Spleen (tissue), 11 donors: ENCODE results near the gene TIGIT. TPM values are rescaled to one million over a fixed set of nuclear protein-coding genes. Genes with fewer than 3 reads are reported as not detected.

Source experiments
- DNase-seq: peaks from one replicate; pipeline ENCODE4 v3.0.0-alpha.2; 2020
- H3K27ac ChIP-seq, 8 donors: fragments of 200-600 bp; sonication (generic) in 7 of 8; 1 replicate in 4 of 8; 2 replicates in 4 of 8; pipeline versions ENCODE4 v1.5.0 to v1.8.0; 2016 to 2021; ENCODE audit warnings: inconsistent platforms in 4 of 8, mild to moderate bottlenecking in 4 of 8, moderate library complexity in 1 of 8
- H3K27me3 ChIP-seq, 7 donors: fragments of 200-600 bp; sonication (generic) in 6 of 7; replicated peaks in 1 of 7; 1 replicate in 4 of 7; 2 replicates in 3 of 7; pipeline versions ENCODE4 v1.5.0 to v1.8.0; 2016 to 2021; ENCODE audit warnings: inconsistent platforms in 3 of 7, mild to moderate bottlenecking in 1 of 7
- H3K36me3 ChIP-seq, 6 donors: fragments of 200-600 bp; sonication (generic) in 5 of 6; 1 replicate in 4 of 6; 2 replicates in 2 of 6; pipeline versions ENCODE4 v1.5.0 to v1.8.0; 2016 to 2021; ENCODE audit warnings: inconsistent platforms in 2 of 6
- H3K4me1 ChIP-seq, 6 donors: fragments of 200-600 bp; sonication (generic) in 5 of 6; 1 replicate in 3 of 6; 2 replicates in 3 of 6; pipeline versions ENCODE4 v1.5.0 to v1.8.0; 2016 to 2021; ENCODE audit warnings: inconsistent platforms in 3 of 6
- H3K4me3 ChIP-seq, 8 donors: fragments of 200-600 bp; sonication (generic) in 7 of 8; 1 replicate in 4 of 8; 2 replicates in 4 of 8; pipeline versions ENCODE4 v1.5.0 to v1.8.0; 2016 to 2021; ENCODE audit warnings: inconsistent platforms in 4 of 8, mild to moderate bottlenecking in 4 of 8, moderate library complexity in 2 of 8
- H3K9me3 ChIP-seq, 8 donors: fragments of 200-600 bp; sonication (generic) in 7 of 8; 1 replicate in 4 of 8; 2 replicates in 4 of 8; pipeline versions ENCODE4 v1.5.0 to v1.8.0; 2016 to 2021; ENCODE audit warnings: inconsistent platforms in 4 of 8
- CTCF ChIP-seq, 11 experiments: fragments of 200-600 bp in 7 of 11; fragments of 450-650 bp in 4 of 11; sonication (generic) in 4 of 11; IDR thresholded peaks in 8 of 11; conservative IDR thresholded peaks in 3 of 11; 1 replicate in 7 of 11; 2 replicates in 4 of 11; pipeline versions ENCODE4 v1.4.0 to v1.8.0; 2016 to 2021; ENCODE audit warnings: antibody characterized with exemption in 11 of 11, inconsistent platforms in 4 of 11, mild to moderate bottlenecking in 1 of 11
- POLR2A ChIP-seq, 3 donors: fragments of 450-650 bp; IDR thresholded peaks; one replicate each; pipeline ENCODE4 v1.5.1; 2017; ENCODE audit warnings: antibody characterized with exemption in 3 of 3, mild to moderate bottlenecking in 1 of 3
- POLR2AphosphoS5 ChIP-seq, 3 donors: sonication (generic); formaldehyde crosslinking; IDR thresholded peaks; one replicate each; pipeline ENCODE4 v1.5.1; 2017; ENCODE audit warnings: antibody characterized with exemption in 3 of 3
- WGBS, 5 donors: extraction: QIAGEN DNeasy Blood & Tissue Kit in 3 of 5; methylation state at CpG; one replicate each; pipeline versions ENCODE4 v1.1.5 to v1.1.7; 2013 to 2018; 5-methylcytosine and 5-hydroxymethylcytosine counted together
- intact Hi-C: fragments of 100-400 bp; cut with DNase I; formaldehyde crosslinking; loops from one replicate; pipeline ENCODE4 v1.15.0; 2023; ENCODE audit warnings: low total_unique reads
- polyA plus RNA-seq, 3 donors: library from polyadenylated mRNA; stranded (reverse); fragments of 200-250 nt; gene quantifications; one replicate each; pipeline ENCODE4 v1.2.1, GENCODE V29; 2013
- total RNA-seq, 7 donors: library from RNA; depleted of rRNA in 3 of 7; stranded (reverse); fragments of >200 nt in 3 of 7; fragmentation: NEBNext Ultra II Directional in 4 of 7; extraction: Animal tissue kit (Norgen Biotek cat#: 25700) in 4 of 7; gene quantifications; one replicate each; pipeline versions ENCODE4 v1.1.0 to v1.2.1, GENCODE V29; 2016 to 2021
- donor health status: healthy with polysubstance abuse.
- donor health status: DM: no; HTN: no; CAD: no; lungs with moderate emphysema.
- donor health status: DM: no; HTN: no; CAD: no.
- donor health status: Bipolar disorder and iron deficiency.
- donor health status: healthy.
- donor health status: DM: no; HTN: no; CAD: no.
- donor health status: DM: yes; HTN: yes; CAD: no.

Gene TIGIT
- total and polyA plus RNA-seq, 10 donors: 4.2 to 22.0 (median 11.3) TPM

GRCh38 chr3:114327665-114328064 is 33.8 kb downstream of the TIGIT start:
- WGBS, 5 donors: 70 to 82% (median 75%) methylated on average over 4 of the region's 4 CpGs
- peaks cover 0 to 4% (median 0%) of the 10 kb centered on the region in 6 donors for H3K36me3 ChIP-seq
- DNase-seq: no peak
- TF ChIP-seq CTCF (IDR thresholded peaks at IDR 0.05 in 8 of 11, conservative IDR thresholded peaks at IDR 0.05 in 3 of 11) (no peak), POLR2AphosphoS5 (IDR thresholded peaks at IDR 0.05) (no peak), POLR2A (IDR thresholded peaks at IDR 0.05) (no peak)
- no peak overlapping the region for H3K4me3 ChIP-seq
- no peaks in the 10 kb centered on the region for H3K27me3 ChIP-seq
- H3K9me3 ChIP-seq: peaks cover 0 to 4% (median 0%) of the 10 kb centered on the region in 8 donors
- intact Hi-C loops: no loop called here
- H3K27ac ChIP-seq: peak overlapping the region in 5 of 8 donors; percentile 4 to 58 (median 19)
- peaks cover 0 to 52% (median 2%) of the 10 kb centered on the region in 6 donors for H3K4me1 ChIP-seq

- Histone ChIP-seq H3K27me3 (no peaks in the 10 kb centered on the region), H3K36me3 (peaks cover 0 to 4% (median 0%) of the 10 kb centered on the region in 6 donors), H3K4me1 (peaks cover 0 to 58% (median 9%) of the 10 kb centered on the region in 6 donors), H3K27ac (peak overlapping the region in 4 of 8 donors; percentile 4 to 58 (median 28)), H3K9me3 (peaks cover 0 to 4% (median 0%) of the 10 kb centered on the region in 8 donors), H3K4me3 (no peak overlapping the region)
- DNase-seq: no peak
- TF ChIP-seq POLR2AphosphoS5 (IDR thresholded peaks at IDR 0.05) (no peak), CTCF (IDR thresholded peaks at IDR 0.05 in 8 of 11, conservative IDR thresholded peaks at IDR 0.05 in 3 of 11) (no peak), POLR2A (IDR thresholded peaks at IDR 0.05) (no peak)
- WGBS, 5 donors: 64 to 71% (median 66%) methylated on average over 3 of the region's 3 CpGs
- intact Hi-C loops: no loop called here
Observed at GRCh38 chr3:114328345-114328744, 34.5 kb downstream of the TIGIT start.

GRCh38 chr3:114329823-114330222 is 36.0 kb downstream of the TIGIT start:
- Histone ChIP-seq H3K4me1 (peaks cover 0 to 50% (median 11%) of the 10 kb centered on the region in 6 donors), H3K27ac (no peak overlapping the region), H3K4me3 (no peak overlapping the region), H3K36me3 (peaks cover 0 to 4% (median 0%) of the 10 kb centered on the region in 6 donors), H3K27me3 (no peaks in the 10 kb centered on the region), H3K9me3 (peaks cover 0 to 4% (median 0%) of the 10 kb centered on the region in 8 donors)
- intact Hi-C loops: no loop called here
- WGBS, 5 donors: 83 to 96% (median 92%) methylated on average over 2 of the region's 2 CpGs
- DNase-seq: no peak
- no peak for TF ChIP-seq POLR2A (IDR thresholded peaks at IDR 0.05)
- TF ChIP-seq POLR2AphosphoS5 (IDR thresholded peaks at IDR 0.05): no peak
- no peak for TF ChIP-seq CTCF (IDR thresholded peaks at IDR 0.05 in 8 of 11, conservative IDR thresholded peaks at IDR 0.05 in 3 of 11)

- intact Hi-C loops: no loop called here
- peaks cover 0 to 4% (median 0%) of the 10 kb centered on the region in 8 donors for H3K9me3 ChIP-seq
- H3K4me3 ChIP-seq: no peak overlapping the region
- WGBS, 5 donors: 95 to 100% (median 98%) methylated on average over 2 of the region's 2 CpGs
- no peak for TF ChIP-seq POLR2AphosphoS5 (IDR thresholded peaks at IDR 0.05)
- no peak for TF ChIP-seq POLR2A (IDR thresholded peaks at IDR 0.05)
- no peak for TF ChIP-seq CTCF (IDR thresholded peaks at IDR 0.05 in 8 of 11, conservative IDR thresholded peaks at IDR 0.05 in 3 of 11)
- H3K27me3 ChIP-seq: no peaks in the 10 kb centered on the region
- H3K36me3 ChIP-seq: peaks cover 0 to 4% (median 0%) of the 10 kb centered on the region in 6 donors
- no peak for DNase-seq
- H3K4me1 ChIP-seq: peaks cover 0 to 48% (median 11%) of the 10 kb centered on the region in 6 donors
- peak overlapping the region in 1 of 8 donors; percentile 50 for H3K27ac ChIP-seq
Observed at GRCh38 chr3:114331007-114331406, 37.2 kb downstream of the TIGIT start.
